Eye (tissue), 1 donor: ENCODE results near the gene ANKRD17.
"Not testable (repeated sequence)": the region's sequence is repeated elsewhere in the genome, so short reads cannot be mapped to it uniquely, and the experiment has no call there.

Source experiments
- DNase-seq: peaks from one replicate; pipeline ENCODE4 v3.0.0-alpha.2; 2015

The ANKRD17 gene

GRCh38 chr4:73247100-73247499 lies 11.5 kb downstream of the ANKRD17 start:
- DNase-seq = no peak

GRCh38 chr4:73245955-73246354 lies 12.6 kb downstream of the ANKRD17 start:
- DNase-seq = no peak

- no peak for DNase-seq
Measured at GRCh38 chr4:73244945-73245601, 13.5 kb downstream of the ANKRD17 start.

GRCh38 chr4:73237044-73237443 lies 21.6 kb downstream of the ANKRD17 start:
- no peak for DNase-seq

GRCh38 chr4:73236151-73236550 lies 22.4 kb downstream of the ANKRD17 start:
- DNase-seq = no peak

- DNase-seq = no peak
Measured at GRCh38 chr4:73234712-73235111, 23.9 kb downstream of the ANKRD17 start.

GRCh38 chr4:73231518-73232487 lies 26.8 kb downstream of the ANKRD17 start:
- no peak for DNase-seq

- DNase-seq = no peak
Measured at GRCh38 chr4:73230865-73231517, 27.6 kb downstream of the ANKRD17 start.

GRCh38 chr4:73228800-73229199 lies 29.8 kb downstream of the ANKRD17 start:
- not testable (repeated sequence) for DNase-seq

- DNase-seq = no peak
Measured at GRCh38 chr4:73224886-73225285, 33.7 kb downstream of the ANKRD17 start.

GRCh38 chr4:73223258-73223650 lies 35.3 kb downstream of the ANKRD17 start:
- no peak for DNase-seq

- peak; percentile 94 for DNase-seq
Measured at GRCh38 chr4:73222466-73223257, 35.9 kb downstream of the ANKRD17 start.

GRCh38 chr4:73221734-73222133 lies 36.9 kb downstream of the ANKRD17 start:
- DNase-seq = peak; percentile 24

- no peak for DNase-seq
Measured at GRCh38 chr4:73220815-73221214, 37.8 kb downstream of the ANKRD17 start.

- DNase-seq = no peak
Measured at GRCh38 chr4:73213916-73214653, 44.5 kb downstream of the ANKRD17 start.

- DNase-seq = no peak
Measured at GRCh38 chr4:73212982-73213730, 45.4 kb downstream of the ANKRD17 start.

GRCh38 chr4:73211968-73212367 lies 46.6 kb downstream of the ANKRD17 start:
- DNase-seq = no peak

- no peak for DNase-seq
Measured at GRCh38 chr4:73208376-73208775, 50.2 kb downstream of the ANKRD17 start.

- DNase-seq = no peak
Measured at GRCh38 chr4:73206236-73206635, 52.4 kb downstream of the ANKRD17 start.

GRCh38 chr4:73205482-73205881 lies 53.1 kb downstream of the ANKRD17 start:
- DNase-seq = no peak

GRCh38 chr4:73203976-73204375 lies 54.6 kb downstream of the ANKRD17 start:
- DNase-seq = not testable (repeated sequence)
